ENCODE data around the gene SMPD3.

Gene SMPD3

GRCh38 chr16:68388124-68388523, 60.2 kb downstream of the SMPD3 start:
- no peak overlapping the region for H3K4me3 ChIP-seq
- H3K36me3 ChIP-seq = no peaks in the 10 kb centered on the region
- no peak overlapping the region for H3K9ac ChIP-seq
- H3K4me1 ChIP-seq = peaks cover 0 to 19% (median 13%) of the 10 kb centered on the region in 10 experiments; a peak in 16 of 20 replicates
- H4K20me1 ChIP-seq = 0 out of 22 replicates have a peak, but pooled peaks cover 0 to 4% (median 0%) of the 10 kb centered on the region in 11 experiments
- no peak overlapping the region for H3K4me2 ChIP-seq
- H3K27me3 ChIP-seq = no peaks in the 10 kb centered on the region
- no peaks in the 10 kb centered on the region for H3K9me3 ChIP-seq (replicated peaks in 1 of 11)
- no peak overlapping the region for H3K27ac ChIP-seq
- no peak for TF ChIP-seq Cebpa-rat (IDR thresholded peaks at IDR 0.05)

- Histone ChIP-seq H3K9ac (no peak overlapping the region), H3K4me1 (peaks cover 5 to 26% (median 19%) of the 10 kb centered on the region in 10 experiments), H4K20me1 (0 out of 22 replicates have a peak, but pooled peaks cover 0 to 4% (median 0%) of the 10 kb centered on the region in 11 experiments), H3K4me2 (no peak overlapping the region), H3K4me3 (no peak overlapping the region), H3K27me3 (no peaks in the 10 kb centered on the region), H3K9me3 (replicated peaks in 1 of 11) (no peaks in the 10 kb centered on the region), H3K27ac (no peak overlapping the region), H3K36me3 (no peaks in the 10 kb centered on the region)
- no peak for TF ChIP-seq Cebpa-rat (IDR thresholded peaks at IDR 0.05)
Observed at GRCh38 chr16:68387301-68387700, 61.0 kb downstream of the SMPD3 start.

GRCh38 chr16:68386628-68387027, 61.7 kb downstream of the SMPD3 start:
- Histone ChIP-seq H3K4me2 (no peak overlapping the region), H4K20me1 (0 out of 22 replicates have a peak, but pooled peaks cover 0 to 4% (median 0%) of the 10 kb centered on the region in 11 experiments), H3K36me3 (no peaks in the 10 kb centered on the region), H3K27me3 (no peaks in the 10 kb centered on the region), H3K9ac (no peak overlapping the region), H3K4me3 (no peak overlapping the region), H3K4me1 (peaks cover 9 to 29% (median 23%) of the 10 kb centered on the region in 10 experiments), H3K9me3 (replicated peaks in 1 of 11) (no peaks in the 10 kb centered on the region), H3K27ac (no peak overlapping the region)
- TF ChIP-seq Cebpa-rat (IDR thresholded peaks at IDR 0.05) = no peak

GRCh38 chr16:68385371-68385770, 62.9 kb downstream of the SMPD3 start:
- no peak overlapping the region for H3K27ac ChIP-seq
- no peak overlapping the region for H3K9ac ChIP-seq
- TF ChIP-seq Cebpa-rat (IDR thresholded peaks at IDR 0.05) = no peak
- H3K4me1 ChIP-seq = peaks cover 9 to 29% (median 23%) of the 10 kb centered on the region in 10 experiments
- H4K20me1 ChIP-seq = peaks cover 0 to 5% (median 0%) of the 10 kb centered on the region in 11 experiments; a peak in 1 of 22 replicates
- no peaks in the 10 kb centered on the region for H3K9me3 ChIP-seq (replicated peaks in 1 of 11)
- H3K36me3 ChIP-seq = no peaks in the 10 kb centered on the region
- H3K27me3 ChIP-seq = no peaks in the 10 kb centered on the region
- H3K4me3 ChIP-seq = no peak overlapping the region
- peak overlapping the region in 9 of 11 experiments; percentile 4 to 47 (median 22); a peak in 10 of 22 replicates for H3K4me2 ChIP-seq

DNA sequence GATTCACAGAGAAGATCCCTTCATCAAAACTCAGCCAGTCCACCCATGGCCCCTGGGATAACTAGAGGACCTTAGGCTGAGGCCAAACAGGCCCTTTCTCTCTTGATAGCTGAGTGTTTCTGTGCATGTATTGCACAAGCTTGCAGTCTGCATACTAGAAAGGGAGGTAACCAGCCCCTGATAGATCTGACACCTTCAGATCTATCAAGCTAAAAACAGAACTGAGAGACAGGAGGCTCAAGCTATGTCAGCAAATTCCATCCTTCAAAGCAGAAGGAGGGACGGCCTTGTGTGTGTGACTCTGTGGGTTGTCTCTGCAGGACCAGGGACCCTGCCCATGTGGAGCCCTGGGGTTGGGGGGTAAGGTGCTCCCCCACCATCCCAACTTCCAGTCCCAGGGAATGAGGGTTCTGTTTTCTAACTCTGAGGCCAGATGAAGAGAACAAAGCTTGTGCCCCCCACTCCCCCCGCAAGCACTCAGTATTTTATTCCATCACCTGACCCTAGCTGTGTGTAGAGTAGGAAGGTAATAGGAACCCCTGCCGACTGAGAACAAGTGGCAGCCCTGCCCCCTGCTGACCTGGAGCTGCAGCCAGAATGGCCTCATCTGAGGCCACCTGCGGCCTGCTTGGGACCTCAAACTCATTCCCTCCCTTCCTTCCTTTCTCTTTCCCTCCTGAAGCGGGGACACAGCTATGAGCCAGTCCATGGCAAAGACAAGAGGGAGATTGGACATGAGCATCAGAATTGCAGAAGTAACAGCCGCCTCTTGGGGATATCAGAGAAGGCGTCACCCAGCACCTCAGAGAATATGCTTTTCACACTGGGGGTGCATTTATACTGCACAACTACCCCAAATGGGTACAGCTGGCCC, 63.8 kb downstream of the SMPD3 start:
- H3K9ac ChIP-seq = no peak overlapping the region
- TF ChIP-seq Cebpa-rat (IDR thresholded peaks at IDR 0.05) = no peak
- no peak overlapping the region for H3K4me3 ChIP-seq
- no peaks in the 10 kb centered on the region for H3K36me3 ChIP-seq
- H3K4me2 ChIP-seq = peak overlapping the region in 10 of 11 experiments; percentile 4 to 47 (median 21); a peak in 12 of 22 replicates
- no peak overlapping the region for H3K27ac ChIP-seq
- H4K20me1 ChIP-seq = peaks cover 0 to 13% (median 0%) of the 10 kb centered on the region in 11 experiments; a peak in 2 of 22 replicates
- H3K27me3 ChIP-seq = peaks cover 0 to 6% (median 0%) of the 10 kb centered on the region in 11 experiments; a peak in 2 of 22 replicates
- peaks cover 11 to 30% (median 25%) of the 10 kb centered on the region in 10 experiments for H3K4me1 ChIP-seq
- no peaks in the 10 kb centered on the region for H3K9me3 ChIP-seq (replicated peaks in 1 of 11)

GRCh38 chr16:68383858-68384257, 64.5 kb downstream of the SMPD3 start:
- Histone ChIP-seq H3K4me1 (peaks cover 18 to 37% (median 32%) of the 10 kb centered on the region in 10 experiments), H3K9ac (no peak overlapping the region), H3K27ac (no peak overlapping the region)

DNA sequence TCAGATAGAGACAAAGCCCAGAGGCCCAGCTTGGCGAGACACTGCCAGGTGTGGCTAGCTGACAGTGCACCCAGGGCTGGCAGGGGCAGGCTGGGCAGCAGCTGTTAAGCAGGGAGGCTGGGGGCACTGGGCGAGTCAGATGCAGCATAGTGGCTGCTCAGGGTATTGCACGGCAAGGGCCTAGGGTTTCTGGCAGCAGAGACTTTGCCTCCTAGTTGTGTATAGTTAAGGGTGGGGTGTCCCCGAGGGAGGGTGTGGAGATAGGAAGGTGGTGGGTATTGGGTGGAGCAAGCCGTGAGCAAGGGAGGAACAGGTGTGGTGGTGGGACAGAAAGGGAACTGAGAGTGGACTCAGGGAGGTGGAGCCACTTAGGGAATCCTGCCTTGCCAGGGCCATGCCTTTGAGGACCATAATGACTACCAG, 66.0 kb downstream of the SMPD3 start:
- TF ChIP-seq Cebpa-rat (IDR thresholded peaks at IDR 0.05) = no peak
- no peak overlapping the region; a peak in 1 of 22 replicates for H3K27ac ChIP-seq
- H3K4me3 ChIP-seq = no peak overlapping the region

More at GRCh38 chr16:68383858-68384257, 64.5 kb downstream of the SMPD3 start:
- Histone ChIP-seq H3K4me2 (peak overlapping the region in 1 of 11 experiments; percentile 6; a peak in 1 of 22 replicates), H3K9me3 (replicated peaks in 1 of 11) (no peaks in the 10 kb centered on the region), H3K36me3 (no peaks in the 10 kb centered on the region), H3K4me3 (no peak overlapping the region), H3K27me3 (peaks cover 0 to 13% (median 0%) of the 10 kb centered on the region in 11 experiments; a peak in 3 of 22 replicates), H4K20me1 (peaks cover 0 to 18% (median 0%) of the 10 kb centered on the region in 11 experiments; a peak in 3 of 22 replicates)
- no peak for TF ChIP-seq Cebpa-rat (IDR thresholded peaks at IDR 0.05)

DNA sequence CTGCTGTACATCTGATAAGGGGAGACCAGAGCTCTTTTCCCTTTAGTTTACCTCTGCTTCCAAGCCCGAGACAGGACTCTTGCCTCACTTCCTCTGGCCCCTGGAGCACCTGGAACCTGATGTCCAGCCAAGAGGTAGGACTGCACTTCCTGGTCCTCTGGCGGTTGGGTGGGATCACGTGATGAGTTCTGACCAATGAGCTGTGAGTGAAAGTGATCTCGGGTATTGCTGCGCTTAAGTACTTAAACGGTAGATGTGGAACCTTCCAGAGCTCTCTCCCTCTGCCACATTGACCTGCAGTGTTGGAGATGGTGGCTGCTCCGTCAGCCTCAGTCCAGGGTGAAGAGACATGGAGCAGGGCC, 67.0 kb downstream of the SMPD3 start:
- H3K4me2 ChIP-seq = no peak overlapping the region

More for the DNA sequence above, 66.0 kb downstream of the SMPD3 start:
- Histone ChIP-seq H3K27me3 (peaks cover 0 to 17% (median 0%) of the 10 kb centered on the region in 11 experiments; a peak in 3 of 22 replicates), H4K20me1 (peaks cover 0 to 27% (median 0%) of the 10 kb centered on the region in 11 experiments; a peak in 4 of 22 replicates), H3K36me3 (no peaks in the 10 kb centered on the region), H3K4me2 (peak overlapping the region in 9 of 11 experiments; percentile 34 to 59 (median 45); a peak in 18 of 22 replicates), H3K4me1 (peaks cover 26 to 49% (median 41%) of the 10 kb centered on the region in 10 experiments), H3K9me3 (replicated peaks in 1 of 11) (no peaks in the 10 kb centered on the region), H3K9ac (no peak overlapping the region)

More for the DNA sequence above, 67.0 kb downstream of the SMPD3 start:
- no peaks in the 10 kb centered on the region for H3K36me3 ChIP-seq
- no peak overlapping the region for H3K4me3 ChIP-seq
- no peak overlapping the region for H3K9ac ChIP-seq
- 0 out of 22 replicates have a peak overlapping the region, but pooled peaks of 1 of the 11 experiments have one; percentile 10 for H3K27ac ChIP-seq
- peaks cover 0 to 34% (median 0%) of the 10 kb centered on the region in 11 experiments; a peak in 4 of 22 replicates for H4K20me1 ChIP-seq
- no peaks in the 10 kb centered on the region for H3K9me3 ChIP-seq (replicated peaks in 1 of 11)
- H3K27me3 ChIP-seq = peaks cover 0 to 17% (median 0%) of the 10 kb centered on the region in 11 experiments; a peak in 3 of 22 replicates
- H3K4me1 ChIP-seq = peaks cover 26 to 49% (median 41%) of the 10 kb centered on the region in 10 experiments
- no peak for TF ChIP-seq Cebpa-rat (IDR thresholded peaks at IDR 0.05)
